ENCODE results near the gene WFDC5.

- TF ChIP-seq CTCF (IDR thresholded peaks at IDR 0.05) (no peak), ZFX (IDR thresholded peaks at IDR 0.05; ENCODE audit: borderline replicate concordance) (no peak)
Measured at GRCh38 chr20:45110301-45110700, 4.7 kb downstream of the WFDC5 start.
